HEK293 (cell line): ENCODE results near the gene TNNC1.

Experiments
- CTCF ChIA-PET: fragments of 350-600 bp; formaldehyde crosslinking; extraction: SDS; loops from one replicate; lab custom pipeline; 2021; ENCODE audit warnings: antibody characterized with exemption; lab: Yijun Ruan, JAX
- POLR2A ChIA-PET: fragments of 300-600 bp; formaldehyde crosslinking; extraction: SDS; loops from one replicate; lab custom pipeline; 2020; ENCODE audit warnings: antibody characterized with exemption, inconsistent platforms; lab: Yijun Ruan, JAX
- H3K27ac ChIP-seq: fragments of 200-500 bp; sonication (Bioruptor generic); 2 replicates; pipeline ENCODE4 v1.5.1; 2014; ENCODE audit warnings: low read depth, low read length, control low read depth, inconsistent platforms; ENCODE audit errors: extremely low read depth
- H3K36me3 ChIP-seq, 2 experiments: fragments of 200-500 bp in 1 of 2; sonication (Bioruptor generic) in 1 of 2; 1 replicate in 1 of 2; 2 replicates in 1 of 2; pipeline ENCODE4 v1.5.1; 2014 to 2017; ENCODE audit warnings: inconsistent platforms in 2 of 2, low read length in 2 of 2; ENCODE audit not compliant: control insufficient read depth in 2 of 2, insufficient read depth in 1 of 2
- H3K4me1 ChIP-seq: fragments of 200-500 bp; sonication (Bioruptor generic); 2 replicates; pipeline ENCODE4 v1.5.1; 2014; ENCODE audit warnings: mild to moderate bottlenecking, low read length, inconsistent platforms; ENCODE audit not compliant: control insufficient read depth, insufficient read depth
- H3K4me3 ChIP-seq: 2 replicates; pipeline ENCODE4 v1.5.1; 2011; ENCODE audit warnings: low read depth, mild to moderate bottlenecking, control low read depth, low read length, moderate library complexity
- H3K9me3 ChIP-seq: fragments of 200-500 bp; sonication (Bioruptor generic); 2 replicates; pipeline ENCODE4 v1.5.1; 2014; ENCODE audit warnings: low read depth, low read length, inconsistent platforms; ENCODE audit not compliant: control insufficient read depth, insufficient read depth
- GLIS1 ChIP-seq: fragments of 450-650 bp; formaldehyde crosslinking; IDR thresholded peaks from 2 replicates; pipeline ENCODE4 v1.5.1; 2016; ENCODE audit warnings: missing biosample characterization, missing genetic modification characterization
- IKZF3 ChIP-seq: fragments of 450-650 bp; IDR thresholded peaks from 2 replicates; pipeline ENCODE4 v1.5.0; 2018; ENCODE audit warnings: missing biosample characterization, mild to moderate bottlenecking, missing genetic modification characterization, moderate library complexity
- KLF16 ChIP-seq: fragments of 450-650 bp; formaldehyde crosslinking; IDR thresholded peaks from 2 replicates; pipeline ENCODE4 v1.5.1; 2017; ENCODE audit warnings: missing biosample characterization, missing genetic modification characterization
- KLF8 ChIP-seq: fragments of 450-650 bp; formaldehyde crosslinking; IDR thresholded peaks from 2 replicates; pipeline ENCODE4 v1.5.1; 2016; ENCODE audit warnings: missing biosample characterization, missing genetic modification characterization
- PRDM1 ChIP-seq: fragments of 450-650 bp; formaldehyde crosslinking; IDR thresholded peaks from 2 replicates; pipeline ENCODE4; 2016; ENCODE audit warnings: missing biosample characterization, missing genetic modification characterization
- PRDM2 ChIP-seq: fragments of 450-650 bp; formaldehyde crosslinking; IDR thresholded peaks from 2 replicates; pipeline ENCODE4 v1.5.1; 2016; ENCODE audit warnings: missing biosample characterization, missing genetic modification characterization, borderline replicate concordance
- SCRT2 ChIP-seq: fragments of 450-650 bp; formaldehyde crosslinking; IDR thresholded peaks from 2 replicates; pipeline ENCODE4 v1.5.1; 2016; ENCODE audit warnings: missing biosample characterization, missing genetic modification characterization
- ZBTB11 ChIP-seq: fragments of 450-650 bp; formaldehyde crosslinking; conservative IDR thresholded peaks from 2 replicates; pipeline ENCODE4 v1.5.1; 2016; ENCODE audit warnings: low read depth, missing biosample characterization, missing genetic modification characterization
- ZBTB20 ChIP-seq: fragments of 450-650 bp; formaldehyde crosslinking; IDR thresholded peaks from 2 replicates; pipeline ENCODE4 v1.5.1; 2016; ENCODE audit warnings: missing biosample characterization, missing genetic modification characterization
- ZBTB7A ChIP-seq: fragments of 450-650 bp; formaldehyde crosslinking; IDR thresholded peaks from 2 replicates; pipeline ENCODE4 v1.5.1; 2016; ENCODE audit warnings: low read depth, missing biosample characterization, missing genetic modification characterization
- ZNF132 ChIP-seq: fragments of 450-650 bp; formaldehyde crosslinking; IDR thresholded peaks from 2 replicates; pipeline ENCODE4 v1.5.1; 2017; ENCODE audit warnings: missing biosample characterization, missing genetic modification characterization, borderline replicate concordance
- ZNF175 ChIP-seq: fragments of 450-650 bp; formaldehyde crosslinking; IDR thresholded peaks from 2 replicates; pipeline ENCODE4 v1.5.1; 2016; ENCODE audit warnings: missing biosample characterization, missing genetic modification characterization
- ZNF18 ChIP-seq: fragments of 450-650 bp; formaldehyde crosslinking; IDR thresholded peaks from 2 replicates; pipeline ENCODE4 v1.5.1; 2016; ENCODE audit warnings: missing biosample characterization, missing genetic modification characterization
- ZNF2 ChIP-seq: fragments of 450-650 bp; formaldehyde crosslinking; IDR thresholded peaks from 2 replicates; pipeline ENCODE4 v1.5.1; 2016; ENCODE audit warnings: missing biosample characterization, missing genetic modification characterization
- ZNF202 ChIP-seq: fragments of 450-650 bp; formaldehyde crosslinking; IDR thresholded peaks from 2 replicates; pipeline ENCODE4 v1.5.1; 2016; ENCODE audit warnings: missing biosample characterization, missing genetic modification characterization, borderline replicate concordance
- ZNF26 ChIP-seq: fragments of 450-650 bp; formaldehyde crosslinking; IDR thresholded peaks from 2 replicates; pipeline ENCODE4 v1.5.1; 2016; ENCODE audit warnings: missing biosample characterization, missing genetic modification characterization
- ZNF416 ChIP-seq: fragments of 450-650 bp; formaldehyde crosslinking; IDR thresholded peaks from 2 replicates; pipeline ENCODE4 v1.5.1; 2016; ENCODE audit warnings: missing biosample characterization, missing genetic modification characterization
- ZNF426 ChIP-seq: fragments of 450-650 bp; formaldehyde crosslinking; IDR thresholded peaks from 2 replicates; pipeline ENCODE4 v1.5.1; 2017; ENCODE audit warnings: missing biosample characterization, missing genetic modification characterization, mild to moderate bottlenecking, inconsistent platforms, moderate library complexity
- ZNF544 ChIP-seq: fragments of 450-650 bp; formaldehyde crosslinking; IDR thresholded peaks from 2 replicates; pipeline ENCODE4 v1.5.0; 2017; ENCODE audit warnings: missing biosample characterization, missing genetic modification characterization
- ZNF571 ChIP-seq: fragments of 450-650 bp; formaldehyde crosslinking; IDR thresholded peaks from 2 replicates; pipeline ENCODE4 v1.5.0; 2017; ENCODE audit warnings: missing biosample characterization, missing genetic modification characterization
- ZNF792 ChIP-seq: fragments of 450-650 bp; formaldehyde crosslinking; IDR thresholded peaks from 2 replicates; pipeline ENCODE4 v1.5.1; 2016; ENCODE audit warnings: missing biosample characterization, missing genetic modification characterization

TNNC1 gene

GRCh38 chr3:52420388-52420787 is 33.5 kb downstream of the TNNC1 start:
- Histone ChIP-seq H3K36me3 (peaks cover 0 to 3% of the 10 kb centered on the region in 2 experiments; a peak in 1 of 3 replicates), H3K27ac (no peak overlapping the region), H3K4me1 (no peaks in the 10 kb centered on the region), H3K9me3 (no peaks in the 10 kb centered on the region), H3K4me3 (no peak overlapping the region)
- ChIA-PET CTCF (no interaction called here), POLR2A (no interaction called here)
- TF ChIP-seq PRDM1 (0 out of 2 replicates have a peak, but pooled peaks have one; percentile 18), KLF16 (tag by site-specific recombination) (no peak), ZNF132 (tag by site-specific recombination) (no peak), ZNF202 (no peak), ZNF416 (tag by site-specific recombination) (no peak)

- ChIA-PET CTCF (interaction anchor here (0.9 to 1.3 kb wide), 2 partner anchors 12 to 52 kb away, joined by 3 to 7 read pairs; no protein-coding TSS in a partner anchor), POLR2A (interaction anchor here (0.7 kb wide), 1 partner anchor 172 kb away, joined by 3 read pairs; no protein-coding TSS in a partner anchor)
- Histone ChIP-seq H3K27ac (no peak overlapping the region), H3K9me3 (no peaks in the 10 kb centered on the region), H3K4me3 (no peak overlapping the region), H3K36me3 (peaks cover 0 to 12% of the 10 kb centered on the region in 2 experiments; a peak in 1 of 3 replicates), H3K4me1 (0 out of 2 replicates have a peak, but pooled peaks cover 3% of the 10 kb centered on the region)
- TF ChIP-seq ZBTB11 (tag by site-specific recombination) (no peak), ZNF544 (tag by site-specific recombination) (no peak), ZNF18 (no peak), GLIS1 (no peak), ZNF2 (no peak), ZNF571 (tag by site-specific recombination) (no peak), SCRT2 (0 out of 2 replicates have a peak, but pooled peaks have one; percentile 38)
These were observed 38.0 kb downstream of the TNNC1 start for GRCh38 chr3:52415800-52416199.

GRCh38 chr3:52408466-52408865 is 45.4 kb downstream of the TNNC1 start:
- no peak overlapping the region for H3K4me3 ChIP-seq
- ChIA-PET CTCF (no interaction called here), POLR2A (no interaction called here)
- 0 out of 2 replicates have a peak, but pooled peaks cover 3% of the 10 kb centered on the region for H3K4me1 ChIP-seq
- no peaks in the 10 kb centered on the region for H3K9me3 ChIP-seq
- H3K27ac ChIP-seq, result no peak overlapping the region
- H3K36me3 ChIP-seq, result peaks cover 0 to 62% of the 10 kb centered on the region in 2 experiments; a peak in 1 of 3 replicates
- TF ChIP-seq ZNF26 (tag by site-specific recombination), result no peak
- TF ChIP-seq IKZF3 (tag by site-specific recombination), result no peak
- TF ChIP-seq KLF8 (tag by site-specific recombination), result no peak
- no peak for TF ChIP-seq ZNF426 (tag by site-specific recombination)
- no peak for TF ChIP-seq ZNF792
- TF ChIP-seq ZBTB20 (tag by site-specific recombination), result no peak
- no peak for TF ChIP-seq PRDM2 (tag by site-specific recombination)
- no peak for TF ChIP-seq ZNF175 (tag by site-specific recombination)
- no peak for TF ChIP-seq ZBTB7A
